HEK293 (cell line): Measurements from ENCODE around the gene DDAH1.

Experiments
- CTCF ChIA-PET: fragments of 350-600 bp; formaldehyde crosslinking; extraction: SDS; loops from one replicate; lab custom pipeline; 2021; ENCODE audit warnings: antibody characterized with exemption; lab: Yijun Ruan, JAX
- POLR2A ChIA-PET: fragments of 300-600 bp; formaldehyde crosslinking; extraction: SDS; loops from one replicate; lab custom pipeline; 2020; ENCODE audit warnings: antibody characterized with exemption, inconsistent platforms; lab: Yijun Ruan, JAX
- H3K27ac ChIP-seq: fragments of 200-500 bp; sonication (Bioruptor generic); 2 replicates; pipeline ENCODE4 v1.5.1; 2014; ENCODE audit warnings: low read depth, low read length, control low read depth, inconsistent platforms; ENCODE audit errors: extremely low read depth
- H3K36me3 ChIP-seq, 2 experiments: fragments of 200-500 bp in 1 of 2; sonication (Bioruptor generic) in 1 of 2; 1 replicate in 1 of 2; 2 replicates in 1 of 2; pipeline ENCODE4 v1.5.1; 2014 to 2017; ENCODE audit warnings: inconsistent platforms in 2 of 2, low read length in 2 of 2; ENCODE audit not compliant: control insufficient read depth in 2 of 2, insufficient read depth in 1 of 2
- H3K4me1 ChIP-seq: fragments of 200-500 bp; sonication (Bioruptor generic); 2 replicates; pipeline ENCODE4 v1.5.1; 2014; ENCODE audit warnings: mild to moderate bottlenecking, low read length, inconsistent platforms; ENCODE audit not compliant: control insufficient read depth, insufficient read depth
- H3K4me3 ChIP-seq: 2 replicates; pipeline ENCODE4 v1.5.1; 2011; ENCODE audit warnings: low read depth, mild to moderate bottlenecking, control low read depth, low read length, moderate library complexity
- H3K9me3 ChIP-seq: fragments of 200-500 bp; sonication (Bioruptor generic); 2 replicates; pipeline ENCODE4 v1.5.1; 2014; ENCODE audit warnings: low read depth, low read length, inconsistent platforms; ENCODE audit not compliant: control insufficient read depth, insufficient read depth
- GLIS1 ChIP-seq: fragments of 450-650 bp; formaldehyde crosslinking; IDR thresholded peaks from 2 replicates; pipeline ENCODE4 v1.5.1; 2016; ENCODE audit warnings: missing biosample characterization, missing genetic modification characterization
- GLIS2 ChIP-seq: fragments of 450-650 bp; formaldehyde crosslinking; IDR thresholded peaks from 2 replicates; pipeline ENCODE4 v1.5.1; 2016; ENCODE audit warnings: missing biosample characterization, missing genetic modification characterization
- KLF8 ChIP-seq: fragments of 450-650 bp; formaldehyde crosslinking; IDR thresholded peaks from 2 replicates; pipeline ENCODE4 v1.5.1; 2016; ENCODE audit warnings: missing biosample characterization, missing genetic modification characterization
- RBAK ChIP-seq: fragments of 450-650 bp; formaldehyde crosslinking; IDR thresholded peaks from 2 replicates; pipeline ENCODE4 v1.5.1; 2016; ENCODE audit warnings: missing biosample characterization, missing genetic modification characterization
- ZEB2 ChIP-seq: fragments of 450-650 bp; formaldehyde crosslinking; IDR thresholded peaks from 2 replicates; pipeline ENCODE4 v1.5.1; 2016; ENCODE audit warnings: missing biosample characterization, missing genetic modification characterization
- ZFHX2 ChIP-seq: fragments of 450-650 bp; formaldehyde crosslinking; conservative IDR thresholded peaks from 2 replicates; pipeline ENCODE4 v1.5.1; 2016; ENCODE audit warnings: missing biosample characterization, missing genetic modification characterization
- ZFP37 ChIP-seq: fragments of 450-650 bp; formaldehyde crosslinking; IDR thresholded peaks from 2 replicates; pipeline ENCODE4 v1.5.1; 2016; ENCODE audit warnings: missing biosample characterization, missing genetic modification characterization
- ZIC2 ChIP-seq: fragments of 450-650 bp; formaldehyde crosslinking; IDR thresholded peaks from 2 replicates; pipeline ENCODE4 v1.5.1; 2016; ENCODE audit warnings: missing biosample characterization, missing genetic modification characterization
- ZNF132 ChIP-seq: fragments of 450-650 bp; formaldehyde crosslinking; IDR thresholded peaks from 2 replicates; pipeline ENCODE4 v1.5.1; 2017; ENCODE audit warnings: missing biosample characterization, missing genetic modification characterization, borderline replicate concordance
- ZNF23 ChIP-seq: fragments of 450-650 bp; formaldehyde crosslinking; IDR thresholded peaks from 2 replicates; pipeline ENCODE4 v1.5.1; 2016; ENCODE audit warnings: missing biosample characterization, missing genetic modification characterization, borderline replicate concordance
- ZNF24 ChIP-seq: fragments of 450-650 bp; formaldehyde crosslinking; IDR thresholded peaks from 2 replicates; pipeline ENCODE4 v1.5.1; 2016; ENCODE audit warnings: missing biosample characterization, missing genetic modification characterization
- ZNF335 ChIP-seq: fragments of 450-650 bp; formaldehyde crosslinking; conservative IDR thresholded peaks from 2 replicates; pipeline ENCODE4 v1.5.1; 2016; ENCODE audit warnings: missing biosample characterization, missing genetic modification characterization
- ZNF501 ChIP-seq: fragments of 450-650 bp; formaldehyde crosslinking; IDR thresholded peaks from 2 replicates; pipeline ENCODE4 v1.5.1; 2016; ENCODE audit warnings: missing biosample characterization, missing genetic modification characterization
- ZNF555 ChIP-seq: fragments of 450-650 bp; formaldehyde crosslinking; conservative IDR thresholded peaks from 2 replicates; pipeline ENCODE4 v1.5.1; 2017; ENCODE audit warnings: missing biosample characterization, mild to moderate bottlenecking, missing genetic modification characterization, inconsistent platforms
- ZNF596 ChIP-seq: fragments of 450-650 bp; IDR thresholded peaks from 2 replicates; pipeline ENCODE4 v1.5.0; 2018; ENCODE audit warnings: missing biosample characterization, mild to moderate bottlenecking, missing genetic modification characterization, moderate library complexity
- ZNF600 ChIP-seq: fragments of 450-650 bp; formaldehyde crosslinking; IDR thresholded peaks from 2 replicates; pipeline ENCODE4 v1.5.1; 2016; ENCODE audit warnings: missing biosample characterization, missing genetic modification characterization
- TF ChIP-seq, protein P1 (sequence below): fragments of 450-650 bp; formaldehyde crosslinking; IDR thresholded peaks from 2 replicates; pipeline ENCODE4 v1.5.1; 2017; ENCODE audit warnings: missing biosample characterization, missing genetic modification characterization
- TF ChIP-seq, protein P2 (sequence below): fragments of 450-650 bp; formaldehyde crosslinking; IDR thresholded peaks from 2 replicates; pipeline ENCODE4 v1.5.1; 2016; ENCODE audit warnings: missing biosample characterization, missing genetic modification characterization
- TF ChIP-seq, protein P3 (sequence below): fragments of 450-650 bp; formaldehyde crosslinking; IDR thresholded peaks from 2 replicates; pipeline ENCODE4 v1.5.1; 2016; ENCODE audit warnings: missing biosample characterization, missing genetic modification characterization
- TF ChIP-seq, protein P4 (sequence below): fragments of 450-650 bp; formaldehyde crosslinking; IDR thresholded peaks from 2 replicates; pipeline ENCODE4 v1.5.1; 2016; ENCODE audit warnings: missing biosample characterization, missing genetic modification characterization
- TF ChIP-seq, protein P5 (sequence below): fragments of 450-650 bp; formaldehyde crosslinking; conservative IDR thresholded peaks from 2 replicates; pipeline ENCODE4 v1.5.1; 2016; ENCODE audit warnings: low read depth, missing biosample characterization, missing genetic modification characterization
- TF ChIP-seq, protein P6 (sequence below): fragments of 450-650 bp; formaldehyde crosslinking; IDR thresholded peaks from 2 replicates; pipeline ENCODE4 v1.5.1; 2017; ENCODE audit warnings: missing biosample characterization, missing genetic modification characterization

The DDAH1 gene

DNA sequence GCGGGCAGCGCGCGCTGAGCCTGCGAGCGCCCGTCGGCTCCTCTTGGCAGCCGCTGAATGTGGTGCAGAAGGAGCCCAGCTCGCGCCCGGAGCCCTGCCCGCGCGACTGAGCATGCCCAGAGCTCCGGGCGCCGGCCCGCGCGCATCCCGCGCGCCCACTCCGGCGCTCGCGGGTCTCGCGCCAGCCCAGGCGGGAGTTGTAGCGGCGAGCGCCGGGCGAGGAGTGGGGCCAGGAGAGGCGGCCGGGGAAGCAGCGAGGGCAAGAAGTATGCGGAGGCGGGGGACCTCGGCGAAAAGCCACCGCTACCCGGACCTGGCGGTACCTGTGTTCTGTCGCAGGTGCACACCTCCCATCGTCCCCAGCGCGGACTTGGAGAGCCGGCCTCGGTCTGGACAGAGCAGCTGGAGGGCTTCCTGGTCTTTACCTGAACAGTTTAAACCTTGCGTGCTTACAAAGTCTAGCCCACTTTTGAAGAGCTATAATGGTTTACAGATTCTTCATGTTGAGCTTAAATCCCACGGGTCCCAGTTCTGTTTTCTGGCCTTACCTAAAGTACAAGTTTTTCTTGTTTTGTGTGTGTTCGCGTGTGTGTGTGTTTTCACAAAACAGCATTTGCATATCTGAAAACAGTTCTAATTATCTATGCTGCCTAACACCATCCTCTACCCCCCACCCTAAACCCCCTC is at the start of gene DDAH1:
TSS of gene DDAH1 (minus strand) at position 61 of the 687 bp plus-strand sequence. CDS start 114 bp downstream, outside the sequence.
- ChIA-PET POLR2A (interaction anchor here (0.6 to 4.2 kb wide), 11 partner anchors 13 to 206 kb away, joined by 3 to 40 read pairs (median 3); partner anchors contain the start of genes C1orf52 and CCN1), CTCF (interaction anchor here (0.6 to 1.5 kb wide), 8 partner anchors 11 to 516 kb away, joined by 3 to 5 read pairs (median 4); no protein-coding TSS in a partner anchor)
- H3K4me1 ChIP-seq = peaks cover 6% of the 10 kb centered on the region; the same call in 1 of the 2 replicates
- peak within 1 kb of the TSS; percentile 92 for H3K4me3 ChIP-seq
- no peaks in the 10 kb centered on the region for H3K9me3 ChIP-seq
- peak within 1 kb of the TSS; percentile 89 for H3K27ac ChIP-seq
- H3K36me3 ChIP-seq = no peaks in the 10 kb centered on the region
- TF ChIP-seq, protein P1, sequence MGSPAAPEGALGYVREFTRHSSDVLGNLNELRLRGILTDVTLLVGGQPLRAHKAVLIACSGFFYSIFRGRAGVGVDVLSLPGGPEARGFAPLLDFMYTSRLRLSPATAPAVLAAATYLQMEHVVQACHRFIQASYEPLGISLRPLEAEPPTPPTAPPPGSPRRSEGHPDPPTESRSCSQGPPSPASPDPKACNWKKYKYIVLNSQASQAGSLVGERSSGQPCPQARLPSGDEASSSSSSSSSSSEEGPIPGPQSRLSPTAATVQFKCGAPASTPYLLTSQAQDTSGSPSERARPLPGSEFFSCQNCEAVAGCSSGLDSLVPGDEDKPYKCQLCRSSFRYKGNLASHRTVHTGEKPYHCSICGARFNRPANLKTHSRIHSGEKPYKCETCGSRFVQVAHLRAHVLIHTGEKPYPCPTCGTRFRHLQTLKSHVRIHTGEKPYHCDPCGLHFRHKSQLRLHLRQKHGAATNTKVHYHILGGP (tag by site-specific recombination) = no peak
- TF ChIP-seq, protein P2, sequence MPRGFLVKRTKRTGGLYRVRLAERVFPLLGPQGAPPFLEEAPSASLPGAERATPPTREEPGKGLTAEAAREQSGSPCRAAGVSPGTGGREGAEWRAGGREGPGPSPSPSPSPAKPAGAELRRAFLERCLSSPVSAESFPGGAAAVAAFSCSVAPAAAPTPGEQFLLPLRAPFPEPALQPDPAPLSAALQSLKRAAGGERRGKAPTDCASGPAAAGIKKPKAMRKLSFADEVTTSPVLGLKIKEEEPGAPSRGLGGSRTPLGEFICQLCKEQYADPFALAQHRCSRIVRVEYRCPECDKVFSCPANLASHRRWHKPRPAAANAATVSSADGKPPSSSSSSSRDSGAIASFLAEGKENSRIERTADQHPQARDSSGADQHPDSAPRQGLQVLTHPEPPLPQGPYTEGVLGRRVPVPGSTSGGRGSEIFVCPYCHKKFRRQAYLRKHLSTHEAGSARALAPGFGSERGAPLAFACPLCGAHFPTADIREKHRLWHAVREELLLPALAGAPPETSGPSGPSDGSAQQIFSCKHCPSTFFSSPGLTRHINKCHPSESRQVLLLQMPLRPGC (tag by site-specific recombination) = peak; percentile 10; the same call in 1 of the 2 replicates
- TF ChIP-seq ZNF600 (0 out of 2 replicates have a peak, but pooled peaks have one; percentile 29), ZFP37 (0 out of 2 replicates have a peak, but pooled peaks have one; percentile 21), ZEB2 (tag by site-specific recombination) (peak; percentile 35; the same call in 1 of the 2 replicates), ZNF132 (no peak), GLIS2 (peak; percentile 20), ZNF555 (tag by site-specific recombination) (no peak), KLF8 (tag by site-specific recombination) (0 out of 2 replicates have a peak, but pooled peaks have one; percentile 44), ZFHX2 (tag by site-specific recombination) (no peak), RBAK (no peak), ZIC2 (tag by site-specific recombination) (no peak), GLIS1 (tag by site-specific recombination) (peak; percentile 15; the same call in 1 of the 2 replicates), ZNF501 (0 out of 2 replicates have a peak, but pooled peaks have one; percentile 46), ZNF23 (no peak), ZNF596 (tag by site-specific recombination) (0 out of 2 replicates have a peak, but pooled peaks have one; percentile 8), ZNF24 (tag by site-specific recombination) (0 out of 2 replicates have a peak, but pooled peaks have one; percentile 34), ZNF335 (peak; percentile 75)
- TF ChIP-seq, protein P3, sequence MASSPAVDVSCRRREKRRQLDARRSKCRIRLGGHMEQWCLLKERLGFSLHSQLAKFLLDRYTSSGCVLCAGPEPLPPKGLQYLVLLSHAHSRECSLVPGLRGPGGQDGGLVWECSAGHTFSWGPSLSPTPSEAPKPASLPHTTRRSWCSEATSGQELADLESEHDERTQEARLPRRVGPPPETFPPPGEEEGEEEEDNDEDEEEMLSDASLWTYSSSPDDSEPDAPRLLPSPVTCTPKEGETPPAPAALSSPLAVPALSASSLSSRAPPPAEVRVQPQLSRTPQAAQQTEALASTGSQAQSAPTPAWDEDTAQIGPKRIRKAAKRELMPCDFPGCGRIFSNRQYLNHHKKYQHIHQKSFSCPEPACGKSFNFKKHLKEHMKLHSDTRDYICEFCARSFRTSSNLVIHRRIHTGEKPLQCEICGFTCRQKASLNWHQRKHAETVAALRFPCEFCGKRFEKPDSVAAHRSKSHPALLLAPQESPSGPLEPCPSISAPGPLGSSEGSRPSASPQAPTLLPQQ (tag by site-specific recombination) = peak; percentile 54
- TF ChIP-seq, protein P4, sequence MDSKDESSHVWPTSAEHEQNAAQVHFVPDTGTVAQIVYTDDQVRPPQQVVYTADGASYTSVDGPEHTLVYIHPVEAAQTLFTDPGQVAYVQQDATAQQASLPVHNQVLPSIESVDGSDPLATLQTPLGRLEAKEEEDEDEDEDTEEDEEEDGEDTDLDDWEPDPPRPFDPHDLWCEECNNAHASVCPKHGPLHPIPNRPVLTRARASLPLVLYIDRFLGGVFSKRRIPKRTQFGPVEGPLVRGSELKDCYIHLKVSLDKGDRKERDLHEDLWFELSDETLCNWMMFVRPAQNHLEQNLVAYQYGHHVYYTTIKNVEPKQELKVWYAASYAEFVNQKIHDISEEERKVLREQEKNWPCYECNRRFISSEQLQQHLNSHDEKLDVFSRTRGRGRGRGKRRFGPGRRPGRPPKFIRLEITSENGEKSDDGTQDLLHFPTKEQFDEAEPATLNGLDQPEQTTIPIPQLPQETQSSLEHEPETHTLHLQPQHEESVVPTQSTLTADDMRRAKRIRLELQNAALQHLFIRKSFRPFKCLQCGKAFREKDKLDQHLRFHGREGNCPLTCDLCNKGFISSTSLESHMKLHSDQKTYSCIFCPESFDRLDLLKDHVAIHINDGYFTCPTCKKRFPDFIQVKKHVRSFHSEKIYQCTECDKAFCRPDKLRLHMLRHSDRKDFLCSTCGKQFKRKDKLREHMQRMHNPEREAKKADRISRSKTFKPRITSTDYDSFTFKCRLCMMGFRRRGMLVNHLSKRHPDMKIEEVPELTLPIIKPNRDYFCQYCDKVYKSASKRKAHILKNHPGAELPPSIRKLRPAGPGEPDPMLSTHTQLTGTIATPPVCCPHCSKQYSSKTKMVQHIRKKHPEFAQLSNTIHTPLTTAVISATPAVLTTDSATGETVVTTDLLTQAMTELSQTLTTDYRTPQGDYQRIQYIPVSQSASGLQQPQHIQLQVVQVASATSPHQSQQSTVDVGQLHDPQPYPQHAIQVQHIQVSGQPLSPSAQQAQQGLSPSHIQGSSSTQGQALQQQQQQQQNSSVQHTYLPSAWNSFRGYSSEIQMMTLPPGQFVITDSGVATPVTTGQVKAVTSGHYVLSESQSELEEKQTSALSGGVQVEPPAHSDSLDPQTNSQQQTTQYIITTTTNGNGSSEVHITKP (tag by site-specific recombination) = no peak
- TF ChIP-seq, protein P5, sequence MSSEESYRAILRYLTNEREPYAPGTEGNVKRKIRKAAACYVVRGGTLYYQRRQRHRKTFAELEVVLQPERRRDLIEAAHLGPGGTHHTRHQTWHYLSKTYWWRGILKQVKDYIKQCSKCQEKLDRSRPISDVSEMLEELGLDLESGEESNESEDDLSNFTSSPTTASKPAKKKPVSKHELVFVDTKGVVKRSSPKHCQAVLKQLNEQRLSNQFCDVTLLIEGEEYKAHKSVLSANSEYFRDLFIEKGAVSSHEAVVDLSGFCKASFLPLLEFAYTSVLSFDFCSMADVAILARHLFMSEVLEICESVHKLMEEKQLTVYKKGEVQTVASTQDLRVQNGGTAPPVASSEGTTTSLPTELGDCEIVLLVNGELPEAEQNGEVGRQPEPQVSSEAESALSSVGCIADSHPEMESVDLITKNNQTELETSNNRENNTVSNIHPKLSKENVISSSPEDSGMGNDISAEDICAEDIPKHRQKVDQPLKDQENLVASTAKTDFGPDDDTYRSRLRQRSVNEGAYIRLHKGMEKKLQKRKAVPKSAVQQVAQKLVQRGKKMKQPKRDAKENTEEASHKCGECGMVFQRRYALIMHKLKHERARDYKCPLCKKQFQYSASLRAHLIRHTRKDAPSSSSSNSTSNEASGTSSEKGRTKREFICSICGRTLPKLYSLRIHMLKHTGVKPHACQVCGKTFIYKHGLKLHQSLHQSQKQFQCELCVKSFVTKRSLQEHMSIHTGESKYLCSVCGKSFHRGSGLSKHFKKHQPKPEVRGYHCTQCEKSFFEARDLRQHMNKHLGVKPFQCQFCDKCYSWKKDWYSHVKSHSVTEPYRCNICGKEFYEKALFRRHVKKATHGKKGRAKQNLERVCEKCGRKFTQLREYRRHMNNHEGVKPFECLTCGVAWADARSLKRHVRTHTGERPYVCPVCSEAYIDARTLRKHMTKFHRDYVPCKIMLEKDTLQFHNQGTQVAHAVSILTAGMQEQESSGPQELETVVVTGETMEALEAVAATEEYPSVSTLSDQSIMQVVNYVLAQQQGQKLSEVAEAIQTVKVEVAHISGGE (tag by site-specific recombination) = peak; percentile 34; the same call in 1 of the 2 replicates
- TF ChIP-seq, protein P6, sequence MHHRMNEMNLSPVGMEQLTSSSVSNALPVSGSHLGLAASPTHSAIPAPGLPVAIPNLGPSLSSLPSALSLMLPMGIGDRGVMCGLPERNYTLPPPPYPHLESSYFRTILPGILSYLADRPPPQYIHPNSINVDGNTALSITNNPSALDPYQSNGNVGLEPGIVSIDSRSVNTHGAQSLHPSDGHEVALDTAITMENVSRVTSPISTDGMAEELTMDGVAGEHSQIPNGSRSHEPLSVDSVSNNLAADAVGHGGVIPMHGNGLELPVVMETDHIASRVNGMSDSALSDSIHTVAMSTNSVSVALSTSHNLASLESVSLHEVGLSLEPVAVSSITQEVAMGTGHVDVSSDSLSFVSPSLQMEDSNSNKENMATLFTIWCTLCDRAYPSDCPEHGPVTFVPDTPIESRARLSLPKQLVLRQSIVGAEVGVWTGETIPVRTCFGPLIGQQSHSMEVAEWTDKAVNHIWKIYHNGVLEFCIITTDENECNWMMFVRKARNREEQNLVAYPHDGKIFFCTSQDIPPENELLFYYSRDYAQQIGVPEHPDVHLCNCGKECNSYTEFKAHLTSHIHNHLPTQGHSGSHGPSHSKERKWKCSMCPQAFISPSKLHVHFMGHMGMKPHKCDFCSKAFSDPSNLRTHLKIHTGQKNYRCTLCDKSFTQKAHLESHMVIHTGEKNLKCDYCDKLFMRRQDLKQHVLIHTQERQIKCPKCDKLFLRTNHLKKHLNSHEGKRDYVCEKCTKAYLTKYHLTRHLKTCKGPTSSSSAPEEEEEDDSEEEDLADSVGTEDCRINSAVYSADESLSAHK (tag by site-specific recombination) = no peak
